GM21717 (cell line): Measurements from ENCODE around the gene KRTAP20-2.

ENCODE experiments used
- ATAC-seq: cut with Tn5 transposase; IDR thresholded peaks from one replicate; pipeline ENCODE4 v1.9.1; 2021; ENCODE audit warnings: mild to moderate bottlenecking, moderate library complexity; ENCODE audit not compliant: unreplicated experiment

KRTAP20-2 gene

GRCh38 chr21:30634906-30635305 lies at the start of gene KRTAP20-2:
KRTAP20-2 (plus strand) TSS chr21:30635206; CDS start chr21:30635264, 58 bp downstream.
- no peak for ATAC-seq

- no peak for ATAC-seq
Observed at GRCh38 chr21:30590297-30590696, 44.7 kb upstream of the KRTAP20-2 start, which contains the start of gene KRTAP22-2. KRTAP22-2 (minus strand) TSS chr21:30590397.

- ATAC-seq = no peak
Observed at GRCh38 chr21:30592140-30592539, 42.9 kb upstream of the KRTAP20-2 start, which contains the start of gene KRTAP6-3. KRTAP6-3 (plus strand) TSS chr21:30592440; CDS start chr21:30592446, 6 bp downstream.

DNA sequence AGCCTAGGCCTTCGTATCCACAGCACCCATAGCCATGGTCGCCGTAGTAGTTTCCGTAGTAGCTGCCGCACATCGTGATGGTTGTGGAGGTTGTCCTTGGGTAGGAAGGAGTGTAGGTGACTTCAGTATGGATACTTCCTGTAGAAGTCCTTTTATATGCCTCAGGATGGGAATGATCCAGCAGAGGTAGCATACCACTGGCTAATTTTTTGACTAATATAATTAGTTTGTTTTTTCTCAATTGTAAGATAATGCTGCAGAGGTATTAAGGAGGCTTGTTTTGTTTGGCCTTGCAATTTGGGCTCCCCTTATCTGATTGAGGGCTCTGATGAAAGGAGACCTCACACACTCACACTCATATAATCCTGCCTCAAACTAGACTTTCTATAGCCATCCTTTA lies 36.2 kb upstream of the KRTAP20-2 start, which contains the start of gene KRTAP6-2:
TSS of gene KRTAP6-2 (minus strand) at position 101 of the 400 bp plus-strand sequence. CDS start at position 73, 28 bp downstream.
- no peak for ATAC-seq

DNA sequence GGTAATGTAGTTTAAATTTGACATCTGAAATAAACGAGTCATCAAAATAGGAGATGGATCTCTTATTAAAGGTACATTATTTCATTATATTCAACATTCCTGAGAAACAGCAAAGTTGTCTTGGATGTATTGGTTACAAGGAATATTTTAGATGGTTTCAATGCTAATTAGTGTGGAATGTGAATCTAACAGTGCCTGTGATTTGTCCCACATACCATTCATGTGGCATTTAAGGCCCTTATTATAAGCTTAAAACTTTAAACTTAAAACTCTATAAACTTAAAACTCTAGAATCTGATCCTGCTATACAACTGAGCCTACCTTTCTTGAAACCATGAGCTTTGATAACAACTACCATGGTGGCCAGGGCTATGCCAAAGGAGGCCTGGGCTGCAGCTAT lies 34.2 kb upstream of the KRTAP20-2 start, which contains the start of gene KRTAP22-1:
TSS of gene KRTAP22-1 (plus strand) at position 301 of the 400 bp plus-strand sequence.
- no peak for ATAC-seq

DNA sequence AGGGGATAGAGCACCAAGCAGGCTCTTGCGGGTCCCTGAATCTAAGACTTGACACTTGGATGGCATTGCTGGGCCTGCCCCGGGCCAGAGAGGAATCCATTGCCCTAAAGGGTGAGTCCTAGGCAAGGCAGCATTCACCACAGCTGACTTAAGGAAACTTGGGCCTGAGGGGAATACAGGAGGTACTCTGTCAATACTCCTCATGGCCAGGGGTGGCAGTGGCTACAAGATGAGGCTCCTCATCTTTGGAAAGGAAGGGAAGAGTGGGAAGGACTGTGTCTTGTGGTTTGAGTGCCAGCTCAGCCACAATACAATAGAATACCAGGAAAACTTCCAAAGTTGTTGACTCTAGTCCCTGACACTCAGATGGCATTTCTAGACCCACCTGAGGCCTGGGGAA lies 29.0 kb upstream of the KRTAP20-2 start:
- no peak for ATAC-seq

DNA sequence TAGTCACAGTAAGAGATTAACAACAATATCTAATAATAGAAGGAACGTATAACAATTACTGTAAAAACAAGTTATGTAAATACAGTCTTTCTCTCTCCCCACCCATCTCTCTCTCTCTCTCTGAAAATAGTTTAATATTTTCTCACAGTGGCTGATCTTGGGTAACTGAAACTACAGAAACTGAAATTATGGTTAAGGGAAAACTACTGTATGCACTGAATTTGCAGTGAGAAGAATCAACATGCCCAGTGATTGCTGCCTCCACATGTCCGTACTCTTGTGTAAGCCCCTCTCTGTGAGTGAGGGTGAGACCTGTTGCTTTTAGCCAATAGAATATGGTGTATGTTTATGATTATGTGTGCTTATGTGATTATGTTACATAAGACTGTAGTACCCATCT lies 22.9 kb upstream of the KRTAP20-2 start:
- ATAC-seq = no peak

- ATAC-seq = no peak
Observed at GRCh38 chr21:30613836-30614235, 21.2 kb upstream of the KRTAP20-2 start, which contains the start of gene KRTAP6-1. KRTAP6-1 (minus strand) TSS chr21:30613930; CDS start chr21:30613904, 26 bp downstream.

- ATAC-seq = no peak
Observed at GRCh38 chr21:30615199-30615598, 19.8 kb upstream of the KRTAP20-2 start.

DNA sequence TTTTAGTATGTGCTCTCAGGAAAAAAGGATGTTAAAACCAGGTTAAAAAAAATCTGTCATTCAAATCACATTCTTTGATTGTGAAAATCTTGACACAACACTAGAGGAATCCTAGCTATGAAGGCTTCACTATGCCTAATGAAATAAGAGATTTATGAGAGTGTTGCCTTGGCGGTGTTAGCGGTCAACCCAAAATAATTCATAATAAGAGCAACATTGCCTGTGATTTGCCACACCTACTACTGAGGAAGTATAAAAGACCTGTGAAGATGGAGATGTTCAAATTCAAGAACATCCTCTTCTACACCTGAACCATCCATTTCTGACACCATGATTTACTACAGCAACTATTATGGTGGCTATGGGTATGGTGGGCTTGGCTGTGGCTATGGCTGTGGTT lies 18.9 kb upstream of the KRTAP20-2 start, which contains the start of gene KRTAP20-1:
TSS of gene KRTAP20-1 (plus strand) at position 301 of the 400 bp plus-strand sequence. CDS start at position 331, 30 bp downstream.
- ATAC-seq = no peak

DNA sequence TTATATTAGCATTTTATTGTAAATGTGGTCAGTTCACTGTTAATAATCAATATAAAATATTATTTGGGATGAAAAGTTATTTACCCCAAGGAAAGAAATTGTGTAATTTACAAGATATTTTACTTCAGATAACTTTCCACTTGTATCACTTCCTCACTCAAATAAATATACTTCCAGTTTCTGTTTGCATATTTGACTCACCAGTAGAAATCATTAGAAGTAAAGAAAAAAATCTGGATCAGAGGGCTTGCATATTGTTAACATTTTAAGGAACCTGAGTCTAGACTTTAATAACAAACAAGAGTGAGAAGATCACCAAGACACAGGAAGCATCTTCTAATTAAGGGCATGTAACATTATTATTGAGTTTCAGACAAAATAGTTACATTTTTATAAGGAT lies 14.9 kb upstream of the KRTAP20-2 start:
- ATAC-seq = no peak

- ATAC-seq = no peak
Observed at GRCh38 chr21:30620522-30620921, 14.5 kb upstream of the KRTAP20-2 start, which contains the start of gene KRTAP20-4. KRTAP20-4 (plus strand) TSS chr21:30620627.

- ATAC-seq = no peak
Observed at GRCh38 chr21:30623362-30623761, 11.6 kb upstream of the KRTAP20-2 start.

- ATAC-seq = no peak
Observed at GRCh38 chr21:30625449-30626165, 9.4 kb upstream of the KRTAP20-2 start.

- ATAC-seq = no peak
Observed at GRCh38 chr21:30628109-30628508, 6.9 kb upstream of the KRTAP20-2 start.

DNA sequence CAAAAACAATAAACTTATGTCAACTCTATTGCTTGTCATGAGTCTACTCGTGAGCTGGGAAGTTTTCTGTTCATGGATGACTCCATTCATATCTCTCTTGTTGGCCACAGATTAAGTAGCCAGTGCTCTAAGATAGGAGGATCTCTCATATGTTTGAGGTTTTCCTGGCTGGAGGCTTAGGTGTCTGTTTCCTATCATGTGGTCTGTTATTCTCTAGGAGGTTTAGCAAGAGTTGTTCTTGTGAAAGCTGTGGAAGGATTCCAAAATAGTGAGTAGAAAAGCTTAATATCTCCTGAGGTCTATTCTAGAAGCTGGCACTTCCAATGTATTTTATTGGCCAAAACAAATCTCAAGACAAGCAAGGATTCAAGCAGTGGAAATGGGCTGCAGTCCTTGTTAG lies 5.8 kb upstream of the KRTAP20-2 start:
- no peak for ATAC-seq

- ATAC-seq = no peak
Observed at GRCh38 chr21:30638686-30639085, 3.7 kb downstream of the KRTAP20-2 start.

DNA sequence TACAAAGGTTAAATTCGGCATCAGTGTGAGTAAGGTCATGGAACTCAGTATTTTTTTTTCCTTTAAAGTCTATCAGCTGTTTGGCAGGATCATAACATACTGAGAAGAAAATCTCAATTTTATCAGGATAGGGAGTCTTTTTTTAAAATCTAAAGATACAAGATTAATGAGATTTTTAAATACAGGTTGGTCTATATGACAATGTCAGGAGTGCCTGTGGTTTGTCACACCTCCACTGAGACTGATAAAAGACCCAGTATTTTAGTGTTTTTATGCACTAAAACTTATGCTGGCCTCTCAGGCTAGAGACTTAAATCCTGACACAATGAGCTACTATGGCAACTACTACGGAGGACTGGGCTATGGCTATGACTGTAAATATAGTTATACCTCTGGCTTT lies 7.6 kb downstream of the KRTAP20-2 start, which contains the start of gene KRTAP20-3:
TSS of gene KRTAP20-3 (plus strand) at position 301 of the 400 bp plus-strand sequence.
- no peak for ATAC-seq

DNA sequence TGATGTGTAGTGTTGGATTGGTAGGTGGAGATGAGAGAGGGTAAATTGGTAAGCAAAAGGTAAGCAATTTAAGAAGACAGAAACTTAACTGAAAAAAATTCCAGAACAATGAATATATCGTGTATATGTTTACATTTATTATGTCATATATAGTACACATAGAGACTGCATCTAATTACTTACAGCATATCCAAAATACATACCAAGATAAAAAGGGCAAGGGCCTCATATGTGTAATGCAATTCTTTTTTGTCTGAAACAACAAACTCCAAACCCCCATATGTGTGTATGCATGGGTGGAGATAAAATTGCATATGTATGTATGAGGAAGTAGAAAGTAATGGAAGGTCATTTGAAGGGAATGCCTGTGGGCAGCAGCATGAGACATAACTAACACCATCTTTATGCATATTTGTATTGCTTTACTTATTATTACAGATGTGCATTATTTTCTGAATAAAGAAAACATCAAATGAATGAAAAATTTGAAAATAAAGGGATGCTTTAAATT lies 12.0 kb downstream of the KRTAP20-2 start:
- ATAC-seq = no peak

DNA sequence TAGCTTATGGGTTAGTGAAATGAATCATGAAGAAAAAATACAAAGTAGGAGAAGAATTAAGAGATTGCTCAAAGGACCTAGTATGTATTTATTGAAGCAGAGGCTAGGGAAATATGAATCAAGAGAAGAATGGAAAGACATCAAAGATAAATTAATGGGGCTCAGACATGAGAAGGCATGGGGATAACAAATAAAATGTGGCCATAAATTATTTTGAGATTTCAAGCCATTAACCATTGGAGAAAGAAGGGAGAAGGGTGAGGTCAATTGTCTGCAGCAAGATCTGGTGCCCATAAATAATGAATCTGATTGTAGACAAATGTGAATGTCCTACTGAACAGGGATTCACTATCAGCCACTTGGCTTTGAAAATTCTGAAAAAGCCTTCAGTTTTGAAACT lies 17.9 kb downstream of the KRTAP20-2 start:
- ATAC-seq = no peak

DNA sequence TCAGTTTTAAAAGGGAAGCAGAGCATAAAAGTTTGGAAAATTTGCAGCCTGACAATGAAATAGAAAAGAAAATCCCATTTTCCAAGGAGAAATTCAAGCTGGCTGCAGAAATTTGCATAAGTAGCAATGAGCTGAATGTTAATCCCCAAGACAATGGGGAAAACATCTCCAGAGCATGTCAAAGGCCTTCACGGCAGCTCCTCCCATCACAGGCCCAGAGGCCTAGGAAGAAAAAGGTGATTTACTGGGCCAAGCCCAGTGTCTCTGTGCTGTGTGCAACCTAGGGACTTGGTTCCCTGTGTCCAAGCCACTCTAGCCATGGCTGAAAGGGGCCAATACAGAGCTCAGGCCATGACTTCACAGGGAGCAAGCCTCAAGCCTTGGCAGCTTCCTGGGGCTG lies 33.8 kb downstream of the KRTAP20-2 start:
- ATAC-seq = no peak
